NCI-H146 treated with DMSO at 0.1 percent for 48 hours (cell line): ENCODE measurements around the gene MEIS2.
A peak's percentile ranks its signal among the peaks of the same experiment; 100 is the strongest.

Experiments used
- DNase-seq: peaks from one replicate; lab custom pipeline; 2025; ENCODE audit not compliant: unreplicated experiment; lab: John Stamatoyannopoulos, UW

MEIS2 gene

DNA sequence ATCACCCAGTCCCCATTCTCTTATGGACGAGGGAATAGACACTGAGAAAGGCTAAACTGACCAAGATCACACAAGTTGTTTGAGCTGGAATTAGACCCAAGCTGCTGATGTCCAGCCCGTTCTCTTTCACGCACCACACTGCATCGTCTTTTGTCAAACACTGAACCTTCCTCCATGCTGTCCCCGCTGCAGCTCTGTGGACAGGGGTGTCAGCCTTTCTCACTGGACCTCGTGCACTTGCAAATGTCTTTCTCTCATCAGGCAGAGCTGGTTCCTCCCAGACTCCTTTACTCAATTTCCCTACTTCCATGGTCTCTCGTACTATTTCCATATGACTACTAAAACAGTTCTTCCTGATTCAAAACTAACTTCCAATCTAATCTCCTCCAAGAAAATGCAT is 161.6 kb downstream of the MEIS2 start:
- DNase-seq = no peak

DNA sequence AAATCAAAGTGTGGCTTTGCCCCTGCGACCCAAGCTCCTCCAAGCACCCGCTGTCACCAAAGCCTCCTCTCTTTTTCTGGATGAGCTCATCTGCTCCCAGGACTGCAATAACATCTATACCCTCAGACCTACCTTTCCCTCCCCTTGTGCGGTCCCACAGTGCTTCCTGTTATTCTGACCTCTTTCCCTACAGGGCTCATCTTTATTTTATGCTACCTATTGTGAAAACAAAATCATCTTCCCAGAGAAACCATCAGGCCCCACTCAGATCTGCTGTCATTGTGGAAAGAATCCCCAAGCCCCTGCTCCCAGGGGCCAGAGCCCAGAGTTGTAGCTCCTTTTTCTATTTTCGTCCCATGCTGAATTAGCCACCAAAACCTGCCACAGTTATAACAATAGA is 162.2 kb downstream of the MEIS2 start:
- no peak for DNase-seq

DNA sequence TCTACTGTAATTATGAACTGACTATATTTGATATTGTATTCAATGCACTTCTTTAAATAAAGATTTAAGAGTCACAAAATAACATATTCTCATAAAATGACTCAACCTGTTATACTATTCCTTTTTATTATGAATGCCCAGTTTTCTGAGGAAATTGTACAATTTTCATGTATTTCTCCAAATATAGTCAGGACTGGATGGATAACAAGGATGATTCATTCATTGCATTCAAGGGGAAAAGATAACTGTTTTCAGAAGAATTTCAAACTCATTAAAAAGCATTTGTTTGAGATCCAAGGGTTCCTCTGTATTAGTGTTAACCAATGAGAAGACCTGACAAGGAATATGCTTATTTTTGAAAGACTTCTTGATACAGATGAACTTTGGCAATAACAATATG is 163.7 kb downstream of the MEIS2 start:
- no peak for DNase-seq

DNA sequence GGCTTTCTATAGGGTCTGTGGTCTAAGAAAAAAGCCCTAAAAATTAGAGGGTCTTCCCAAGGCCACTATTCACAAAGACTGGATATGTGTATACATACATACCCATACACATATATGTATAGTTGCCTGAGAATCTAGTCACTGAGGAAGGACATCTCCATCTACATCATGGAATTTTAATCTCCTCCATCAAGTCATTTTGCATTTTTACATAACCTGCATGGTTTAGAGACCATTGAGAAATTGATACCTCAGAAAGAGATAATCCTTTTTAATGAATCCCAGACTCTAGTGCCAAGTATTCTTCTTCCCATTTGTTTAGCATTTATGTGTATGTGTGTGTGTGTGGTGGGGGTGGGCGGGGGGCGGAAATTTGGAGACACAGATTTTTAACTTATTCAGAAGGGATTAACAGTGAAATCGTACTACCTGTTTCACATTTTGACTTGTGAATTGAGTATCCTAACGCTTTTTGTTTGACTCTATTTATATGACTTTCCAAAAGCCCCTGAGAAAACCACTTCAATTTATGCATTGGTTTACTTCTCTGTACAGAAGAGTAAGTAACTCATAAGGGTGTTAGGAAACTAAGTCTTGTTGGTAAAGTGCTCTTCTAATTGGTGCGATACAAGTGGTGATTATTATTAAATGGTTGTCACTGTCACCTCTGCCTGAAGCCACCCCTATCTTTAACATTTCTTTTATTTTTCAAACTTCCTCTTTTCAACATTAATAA is 166.9 kb downstream of the MEIS2 start:
- no peak for DNase-seq

DNA sequence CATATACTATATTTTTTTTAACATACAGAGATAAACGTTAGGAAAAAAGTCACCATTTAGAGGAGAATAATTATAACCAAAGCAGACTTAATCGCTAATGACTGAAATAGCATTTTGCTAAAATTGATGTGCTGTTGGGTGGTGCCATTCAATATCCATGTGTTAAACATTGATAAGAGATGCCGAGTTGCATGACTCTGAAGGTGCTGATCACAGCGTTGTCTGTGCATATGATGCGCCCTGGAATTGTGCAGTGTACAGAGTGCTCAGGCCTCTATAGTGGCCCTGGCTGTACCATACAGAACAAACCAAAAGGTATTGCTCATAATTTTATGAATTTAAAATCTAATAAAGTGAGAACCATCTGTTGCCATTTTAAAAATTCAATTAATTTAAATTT is 168.3 kb downstream of the MEIS2 start:
- DNase-seq = no peak

DNA sequence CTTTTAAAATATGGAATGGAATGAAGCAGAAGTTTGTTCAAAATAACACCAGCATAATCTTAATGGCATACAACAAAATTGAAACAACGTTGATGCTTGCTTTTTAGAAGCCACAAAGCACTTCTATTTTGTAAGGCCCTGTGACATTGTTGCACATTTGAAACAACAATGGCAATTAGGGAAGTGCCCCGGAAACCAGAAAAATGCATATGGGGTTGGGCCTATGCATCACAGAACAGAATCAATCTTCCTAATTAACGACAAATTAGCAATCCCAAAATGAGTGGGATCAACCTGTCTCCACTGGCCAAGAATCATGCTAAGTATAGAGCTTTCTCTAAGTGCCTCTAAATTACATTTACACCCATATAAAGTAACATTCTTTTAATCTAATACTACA is 168.9 kb downstream of the MEIS2 start:
- DNase-seq = no peak

DNA sequence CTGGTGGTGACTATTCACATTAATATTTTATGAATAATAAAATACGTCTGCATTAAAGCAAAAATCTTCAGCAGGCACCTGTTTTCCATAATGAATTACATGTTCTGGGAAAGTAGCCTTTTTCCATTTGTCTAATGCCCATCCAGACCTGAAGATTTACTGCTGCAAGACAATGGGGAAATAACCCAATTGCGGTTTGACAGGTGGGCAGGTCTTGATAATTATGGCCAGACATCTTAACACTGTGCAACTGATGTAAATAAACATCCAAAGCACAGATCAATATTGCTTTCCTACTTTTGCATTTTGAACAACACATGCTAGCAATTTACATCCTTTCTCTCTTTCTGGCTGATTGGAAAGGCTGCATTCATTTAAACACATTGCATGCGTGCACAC is 173.9 kb downstream of the MEIS2 start:
- peak; percentile 23 for DNase-seq

DNA sequence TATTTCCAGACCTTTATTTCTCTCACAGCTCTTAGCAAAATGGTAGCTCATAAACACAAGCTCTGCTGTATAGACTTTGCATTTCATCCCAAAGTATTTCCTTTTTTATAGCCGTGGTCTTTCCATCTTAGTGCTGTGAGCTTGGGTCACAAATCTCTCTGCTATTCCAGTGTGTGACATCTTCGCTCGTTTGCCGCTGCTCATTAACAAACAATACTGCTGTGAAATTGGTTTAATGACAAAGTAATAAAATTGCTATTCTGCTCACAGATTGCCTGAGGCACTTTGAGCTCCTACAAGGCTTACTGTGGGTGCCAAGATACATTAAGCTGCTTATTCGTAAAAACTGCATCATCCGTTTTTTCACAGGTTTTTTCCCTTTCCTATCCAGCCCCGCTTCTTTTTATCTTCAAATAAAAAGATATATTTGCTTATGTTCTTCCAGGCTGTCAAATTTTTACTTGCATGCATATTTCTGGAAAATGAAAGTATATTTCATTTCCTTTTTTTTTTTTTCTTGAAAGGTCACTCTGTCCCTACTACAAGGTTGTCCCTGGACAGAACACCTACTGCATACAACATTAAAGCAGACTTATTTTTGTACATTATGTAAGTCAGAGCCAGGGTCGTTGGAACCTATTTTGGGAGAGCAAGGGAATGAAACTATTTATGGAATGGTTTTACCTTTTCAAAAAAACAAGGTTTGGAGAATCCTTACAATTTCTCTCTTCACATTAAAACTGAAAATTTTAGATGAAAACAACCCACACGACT is 174.5 kb downstream of the MEIS2 start:
- peak; percentile 70 for DNase-seq

DNA sequence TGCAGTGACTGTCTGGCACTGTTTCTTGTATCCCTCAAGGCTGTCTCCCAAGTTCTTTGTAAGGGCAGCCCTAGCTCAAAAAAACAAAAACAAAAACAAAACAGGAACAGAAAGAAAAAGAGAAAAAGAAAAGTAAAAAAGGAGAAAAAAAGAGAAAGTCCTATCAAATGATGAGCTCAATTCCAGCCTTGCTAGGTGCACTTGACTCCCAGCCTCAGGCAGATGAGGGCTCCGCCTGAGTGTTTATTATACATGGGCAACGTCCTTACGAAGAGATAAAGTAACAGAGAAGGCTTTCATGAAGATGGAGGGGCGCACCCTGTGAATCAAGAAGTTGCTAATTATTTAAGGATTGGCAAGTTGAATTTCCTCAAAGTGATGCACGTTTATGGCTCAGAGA is 175.3 kb downstream of the MEIS2 start:
- no peak for DNase-seq

DNA sequence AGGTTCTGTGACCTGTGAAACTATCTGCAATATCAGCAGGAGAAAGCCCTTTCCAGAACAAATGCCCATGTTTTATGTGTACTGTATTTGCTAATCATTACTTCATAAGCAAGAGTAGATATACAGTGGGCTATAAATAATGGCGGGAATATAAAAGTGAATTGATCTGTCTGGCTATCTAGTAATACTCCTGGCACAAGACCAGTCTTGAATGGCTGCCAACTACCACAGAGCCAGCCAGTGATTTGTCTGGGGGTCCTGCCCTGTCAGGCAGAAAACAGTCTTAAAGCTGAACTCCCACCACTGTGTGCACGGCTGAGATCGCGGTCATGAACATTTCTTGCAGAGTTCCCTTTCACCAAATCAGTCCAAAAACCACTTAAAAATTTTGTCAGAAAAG is 176.3 kb downstream of the MEIS2 start:
- no peak for DNase-seq

DNA sequence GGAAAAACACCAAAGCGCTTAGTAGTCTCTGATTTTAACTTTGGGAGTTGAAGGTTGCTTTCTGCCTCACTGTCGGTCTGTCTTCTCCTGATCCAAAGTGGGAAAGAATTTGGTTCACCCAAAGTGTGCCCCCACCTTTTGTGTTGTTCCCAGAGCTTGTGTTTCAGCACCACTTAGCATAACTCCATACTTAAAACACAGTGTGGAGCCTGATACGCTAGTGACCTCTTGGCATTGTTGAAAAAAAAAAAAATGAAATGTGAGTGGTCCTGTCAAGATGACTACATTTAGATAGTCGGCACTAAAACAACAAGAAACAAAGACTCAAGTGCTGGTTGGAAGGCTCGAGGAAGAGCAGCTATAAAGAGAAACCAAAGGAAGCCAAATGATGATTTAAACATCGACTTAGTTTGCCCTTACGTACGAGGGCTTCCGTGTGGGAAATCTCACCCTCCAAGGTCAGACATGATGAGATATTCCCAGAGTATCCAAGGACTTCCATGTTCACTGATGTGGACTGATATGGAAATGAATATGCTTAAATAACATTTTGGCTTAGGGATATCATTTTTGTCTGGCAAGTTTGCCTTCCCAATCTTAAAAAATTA is 178.8 kb downstream of the MEIS2 start:
- no peak for DNase-seq

DNA sequence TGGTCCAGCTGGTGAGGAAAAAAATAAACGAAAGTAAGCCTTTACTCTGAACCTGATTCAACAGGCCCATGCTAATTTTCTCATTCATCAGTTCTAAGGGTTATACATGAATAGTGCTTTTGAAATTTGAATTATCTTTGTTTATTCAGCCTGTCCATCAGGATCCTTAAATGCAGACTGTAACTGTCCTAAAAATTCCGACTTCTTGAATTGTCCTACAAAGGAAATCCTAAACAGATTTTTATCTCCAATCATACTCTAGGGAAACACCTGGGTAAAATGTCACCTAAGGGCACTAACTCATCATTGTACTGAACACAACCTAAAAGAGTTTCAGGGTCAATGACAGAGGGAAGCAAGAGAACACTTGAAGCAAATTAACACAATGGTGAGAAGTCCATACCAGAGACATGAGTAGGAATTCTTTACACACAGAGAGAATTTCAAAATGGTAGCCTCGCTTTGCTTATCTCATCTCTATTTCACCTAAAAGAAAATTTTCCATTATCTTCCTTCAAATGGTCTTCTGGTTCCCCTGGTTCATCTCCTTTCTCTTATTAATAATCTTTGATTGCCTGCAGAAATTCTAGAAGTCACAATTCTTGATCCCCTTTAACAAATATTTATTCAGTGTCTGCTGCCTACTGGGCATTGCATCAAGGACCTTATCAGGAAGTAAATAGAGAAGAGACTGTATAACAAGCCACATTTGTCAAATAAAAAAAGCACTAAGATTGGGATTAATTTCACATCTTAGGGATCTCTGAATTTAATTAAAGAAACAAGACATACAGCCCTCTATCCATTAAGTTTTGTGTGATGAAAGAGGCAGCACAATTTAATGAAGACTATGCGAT is 182.7 kb downstream of the MEIS2 start:
- DNase-seq = no peak

DNA sequence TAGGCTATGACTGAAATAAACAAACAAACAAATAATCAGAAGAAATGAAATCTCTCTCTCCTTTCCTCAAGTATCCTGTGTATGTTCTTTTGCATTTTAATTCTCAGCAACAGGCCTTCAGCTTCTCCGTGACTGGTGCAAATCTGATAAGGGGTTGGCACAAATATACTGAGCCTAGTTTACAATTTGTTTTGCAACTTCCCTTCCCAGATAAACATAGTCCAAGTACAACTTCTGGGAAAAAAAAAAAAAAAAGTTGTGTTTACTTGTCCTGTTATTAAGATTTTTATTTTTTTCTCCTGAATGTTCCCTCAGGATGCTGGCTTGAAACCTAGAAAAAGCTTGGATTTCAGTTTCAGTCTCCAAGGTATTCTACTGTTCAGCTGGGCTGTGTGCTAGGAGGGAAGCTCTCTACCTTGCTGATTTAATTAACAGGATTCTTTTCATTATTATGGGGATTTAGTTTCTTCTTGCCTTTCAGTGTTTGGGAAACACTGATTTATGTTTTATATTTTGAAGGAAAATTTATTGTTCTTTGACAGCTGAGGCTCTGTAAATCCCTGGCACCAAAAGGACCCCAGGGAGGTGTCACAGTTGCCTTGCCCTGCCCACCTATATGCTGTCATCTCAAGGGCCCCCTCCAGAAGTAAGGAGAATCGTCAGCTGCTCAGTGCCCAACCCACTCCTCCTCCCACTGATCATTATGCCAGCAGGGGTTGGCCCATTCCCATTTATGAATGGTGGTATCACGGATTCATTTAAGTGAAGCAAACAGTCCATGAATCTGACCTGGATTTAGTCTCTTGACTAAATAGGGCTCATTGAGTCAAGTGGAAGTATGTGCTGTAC is 185.2 kb downstream of the MEIS2 start:
- DNase-seq = no peak

DNA sequence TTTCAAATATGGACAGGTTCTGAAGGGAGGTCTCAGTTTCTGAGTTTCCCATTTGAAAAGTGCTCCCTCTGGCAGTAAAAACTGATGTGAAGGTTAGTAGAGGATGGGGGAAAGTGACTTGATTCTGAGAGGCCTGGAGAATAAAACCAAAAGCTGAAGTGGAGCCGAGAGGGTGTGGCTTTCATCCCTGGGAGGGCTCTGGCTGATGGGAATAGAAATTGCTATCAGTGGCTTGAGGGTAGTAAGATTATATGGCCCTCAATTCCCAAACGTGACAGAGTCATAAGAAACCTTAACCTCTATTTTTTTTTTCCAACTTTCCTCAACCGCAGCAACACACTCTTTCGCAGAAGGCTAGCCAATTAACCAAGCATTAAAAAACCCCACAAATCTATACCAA is 185.9 kb downstream of the MEIS2 start:
- no peak for DNase-seq

DNA sequence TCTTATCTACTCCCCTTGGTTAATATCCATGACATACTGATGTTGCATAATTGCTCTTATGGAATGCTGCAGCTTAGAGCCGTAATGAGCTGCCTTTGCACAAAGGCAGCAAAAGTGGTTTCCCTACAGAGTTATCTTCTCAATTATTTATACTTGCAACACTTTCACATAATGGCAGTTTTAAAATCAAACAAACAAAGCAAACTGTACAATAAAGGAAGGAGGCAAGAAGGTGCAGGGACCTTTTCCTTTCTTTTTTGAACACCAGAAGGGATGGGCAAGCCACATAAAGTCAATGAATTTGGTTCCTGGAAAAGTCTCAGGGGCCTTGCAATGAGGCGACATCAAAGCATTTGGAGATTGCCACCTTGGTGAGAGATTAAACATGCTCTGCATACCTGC is 188.0 kb downstream of the MEIS2 start:
- DNase-seq = no peak

DNA sequence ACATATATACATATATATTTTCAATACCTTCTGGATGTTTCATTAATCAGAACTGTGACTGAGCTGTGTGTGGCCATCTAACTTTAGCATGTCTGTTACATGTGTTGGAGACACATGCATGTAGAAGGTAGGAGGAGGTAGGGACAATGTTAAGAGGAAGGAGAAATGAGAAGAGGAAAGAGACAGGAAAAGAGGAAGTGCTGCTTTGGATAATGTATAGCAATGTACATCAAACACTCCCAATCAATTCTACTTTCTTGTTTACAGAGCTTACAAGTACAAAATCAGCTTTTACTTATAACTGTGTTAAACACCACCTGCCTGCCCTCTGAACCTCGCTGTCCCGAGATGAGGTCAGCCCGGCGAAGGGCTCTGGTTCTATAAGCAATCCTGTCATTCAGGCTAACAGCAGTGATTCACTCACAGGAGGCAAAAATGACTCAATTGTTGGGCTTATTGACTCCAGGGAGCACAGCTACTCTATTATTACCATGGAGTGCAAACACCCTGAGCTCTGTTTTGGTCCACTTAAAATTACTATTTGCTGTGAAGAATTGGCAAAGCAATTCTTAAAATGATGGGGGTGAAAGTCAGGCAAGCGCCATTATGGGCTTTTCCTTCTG is 188.9 kb downstream of the MEIS2 start:
- no peak for DNase-seq

DNA sequence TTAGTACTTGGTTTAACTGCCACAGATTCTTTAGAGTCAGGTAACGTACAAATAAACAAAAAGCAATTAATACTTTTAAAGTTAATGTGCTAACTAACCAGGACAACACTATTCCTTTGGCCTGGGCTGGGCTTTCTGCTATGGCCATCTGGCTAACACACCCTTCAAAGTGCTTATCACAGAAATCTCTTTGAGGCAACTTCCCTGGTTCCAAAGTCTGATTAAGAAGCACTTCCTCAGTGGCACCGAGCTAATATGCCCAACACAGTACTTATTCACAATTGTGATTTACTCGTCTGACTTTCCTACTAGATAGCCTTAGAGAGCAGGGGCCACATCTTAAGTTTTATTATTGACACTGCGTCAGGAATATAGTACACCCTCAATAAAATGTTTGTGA is 191.4 kb downstream of the MEIS2 start:
- DNase-seq = no peak

DNA sequence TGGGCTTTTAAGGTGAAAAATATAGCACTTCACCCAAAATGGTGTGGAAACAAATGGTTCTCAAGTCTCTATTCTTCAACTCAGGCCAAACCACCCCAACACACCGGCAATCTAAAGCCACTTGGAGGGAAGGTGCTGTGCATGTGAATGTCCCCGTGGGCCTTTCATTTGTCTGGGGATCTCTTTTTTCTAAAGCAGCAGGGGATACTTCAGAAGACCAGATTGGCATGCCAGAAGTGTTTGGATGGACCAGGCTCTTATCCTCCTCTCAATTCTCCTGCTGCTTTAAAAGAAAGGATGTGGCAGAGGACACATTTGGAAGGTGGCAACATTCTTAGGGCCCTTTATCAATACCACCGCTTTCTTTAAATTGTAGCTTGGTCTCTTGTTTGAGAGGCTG is 193.1 kb downstream of the MEIS2 start:
- no peak for DNase-seq

DNA sequence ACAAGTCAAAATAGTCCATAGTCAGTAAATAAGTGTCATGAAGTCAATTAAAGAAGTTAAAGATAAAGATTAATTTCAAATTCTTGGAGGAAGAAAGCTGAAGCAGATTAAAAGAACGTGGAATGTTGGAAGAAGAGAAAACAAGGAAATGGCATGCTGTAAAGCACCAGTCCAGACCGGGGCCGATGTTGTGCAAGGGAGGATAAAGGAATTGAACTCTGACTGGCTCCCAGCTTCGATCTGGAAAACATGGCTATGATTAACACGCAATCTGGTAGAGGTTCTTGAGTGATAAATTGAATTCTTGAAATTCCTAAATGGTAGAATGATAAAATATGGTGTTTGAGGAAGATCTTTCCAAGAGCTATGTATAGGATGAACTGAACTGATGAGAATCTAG is 194.4 kb downstream of the MEIS2 start:
- DNase-seq = no peak

DNA sequence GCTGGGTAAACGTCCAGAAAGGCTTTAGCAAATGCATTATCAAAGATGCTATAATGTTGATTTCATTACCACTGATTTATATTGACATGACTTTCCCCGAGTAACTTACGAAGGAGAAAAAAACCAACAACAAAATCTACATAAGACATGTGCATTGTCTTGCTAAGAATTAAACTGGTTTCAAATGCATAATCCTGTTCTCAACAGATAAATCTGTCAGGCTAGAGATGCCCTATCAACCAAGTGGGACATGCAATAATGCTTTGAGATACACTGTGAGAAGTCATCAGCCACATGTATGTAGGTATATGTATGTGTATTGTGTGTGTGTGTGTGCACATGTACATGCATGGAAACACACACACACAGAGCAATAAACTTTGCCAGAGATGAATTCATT is 195.6 kb downstream of the MEIS2 start:
- DNase-seq = no peak
